Duodenal mucosa (tissue), 2 donors: ENCODE results near the gene GBA3.

Experiments
- H3K27ac ChIP-seq: one replicate; pipeline ENCODE4 v1.7.0; 2013; ENCODE audit warnings: low read depth, low read length
- H3K27me3 ChIP-seq, 2 donors: one replicate each; pipeline ENCODE4 v1.7.0; 2013; ENCODE audit warnings: low read length in 2 of 2, control low read depth in 1 of 2; ENCODE audit not compliant: insufficient read depth in 2 of 2, control insufficient read depth in 1 of 2
- H3K36me3 ChIP-seq, 2 donors: one replicate each; pipeline ENCODE4 v1.7.0; 2013; ENCODE audit warnings: low read length in 2 of 2, control low read depth in 1 of 2; ENCODE audit not compliant: insufficient read depth in 2 of 2, control insufficient read depth in 1 of 2
- H3K4me1 ChIP-seq, 2 donors: one replicate each; pipeline ENCODE4 v1.7.0; 2013; ENCODE audit warnings: low read length in 2 of 2, control low read depth in 1 of 2; ENCODE audit not compliant: insufficient read depth in 2 of 2, control insufficient read depth in 1 of 2
- H3K4me3 ChIP-seq, 2 donors: one replicate each; pipeline ENCODE4 v1.7.0; 2013; ENCODE audit warnings: low read length in 2 of 2, low read depth in 1 of 2
- H3K9ac ChIP-seq, 2 donors: one replicate each; pipeline ENCODE4 v1.7.0; 2013; ENCODE audit warnings: low read length in 2 of 2, low read depth in 1 of 2
- H3K9me3 ChIP-seq, 2 donors: one replicate each; pipeline ENCODE4 v1.7.0; 2013; ENCODE audit warnings: low read length in 2 of 2, control low read depth in 1 of 2; ENCODE audit not compliant: control insufficient read depth in 1 of 2

The GBA3 gene

DNA sequence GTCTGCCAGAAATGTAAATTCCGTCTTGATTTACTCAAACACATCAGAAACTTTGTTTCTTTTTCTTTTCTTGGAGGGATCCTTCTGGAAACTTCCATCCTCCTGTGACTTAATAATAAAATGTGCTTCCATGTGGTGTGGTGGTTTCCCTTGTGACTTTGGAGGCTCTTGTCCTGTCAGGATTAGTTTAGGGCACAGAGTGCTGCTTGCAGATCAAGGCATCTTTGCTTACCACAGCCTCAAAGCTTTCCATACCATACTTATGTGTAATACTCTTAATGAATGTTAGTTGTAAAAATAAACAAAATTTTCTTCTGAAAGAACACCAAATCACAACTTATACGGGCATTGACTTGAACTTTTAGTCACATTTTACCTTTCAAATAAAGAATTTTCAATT, 27.4 kb downstream of the GBA3 start:
- Histone ChIP-seq H3K9me3 (no peaks in the 10 kb centered on the region), H3K4me3 (no peak overlapping the region), H3K36me3 (peaks cover 3 to 7% of the 10 kb centered on the region in 2 donors), H3K27ac (no peak overlapping the region), H3K27me3 (no peaks in the 10 kb centered on the region), H3K9ac (no peak overlapping the region), H3K4me1 (no peaks in the 10 kb centered on the region)

GRCh38 chr4:22721204-22721603, 28.5 kb downstream of the GBA3 start:
- H3K4me1 ChIP-seq: no peaks in the 10 kb centered on the region
- H3K4me3 ChIP-seq: no peak overlapping the region
- H3K27me3 ChIP-seq: no peaks in the 10 kb centered on the region
- H3K9me3 ChIP-seq: no peaks in the 10 kb centered on the region
- H3K9ac ChIP-seq: no peak overlapping the region
- no peak overlapping the region for H3K27ac ChIP-seq
- peaks cover 0 to 3% of the 10 kb centered on the region in 2 donors for H3K36me3 ChIP-seq

DNA sequence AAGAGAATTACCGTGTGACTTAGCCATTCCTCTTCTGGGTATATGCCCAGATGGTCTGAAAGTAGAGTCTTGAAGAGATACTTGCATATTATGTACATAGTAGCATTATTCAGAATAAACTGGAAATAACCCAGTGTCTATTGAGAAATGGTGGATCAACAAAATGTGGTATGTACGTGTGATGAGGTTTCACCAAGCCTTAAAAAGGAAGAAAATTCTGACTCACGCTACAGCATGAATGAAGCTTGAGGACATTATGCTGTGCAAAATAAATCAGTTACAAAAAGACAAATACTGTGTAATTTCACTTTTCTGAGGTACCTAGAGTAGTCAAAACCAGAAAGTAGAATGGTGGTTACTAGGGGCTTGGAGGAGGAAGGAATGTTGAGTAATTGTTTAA, 37.3 kb downstream of the GBA3 start:
- H3K4me1 ChIP-seq: no peaks in the 10 kb centered on the region
- no peaks in the 10 kb centered on the region for H3K9me3 ChIP-seq
- no peak overlapping the region for H3K9ac ChIP-seq
- no peak overlapping the region for H3K27ac ChIP-seq
- H3K27me3 ChIP-seq: no peaks in the 10 kb centered on the region
- no peaks in the 10 kb centered on the region for H3K36me3 ChIP-seq
- H3K4me3 ChIP-seq: no peak overlapping the region

GRCh38 chr4:22733816-22734215, 41.1 kb downstream of the GBA3 start:
- Histone ChIP-seq H3K9me3 (no peaks in the 10 kb centered on the region), H3K4me3 (no peak overlapping the region), H3K27ac (no peak overlapping the region), H3K27me3 (no peaks in the 10 kb centered on the region), H3K36me3 (peaks cover 5 to 15% of the 10 kb centered on the region in 2 donors), H3K9ac (no peak overlapping the region), H3K4me1 (no peaks in the 10 kb centered on the region)

DNA sequence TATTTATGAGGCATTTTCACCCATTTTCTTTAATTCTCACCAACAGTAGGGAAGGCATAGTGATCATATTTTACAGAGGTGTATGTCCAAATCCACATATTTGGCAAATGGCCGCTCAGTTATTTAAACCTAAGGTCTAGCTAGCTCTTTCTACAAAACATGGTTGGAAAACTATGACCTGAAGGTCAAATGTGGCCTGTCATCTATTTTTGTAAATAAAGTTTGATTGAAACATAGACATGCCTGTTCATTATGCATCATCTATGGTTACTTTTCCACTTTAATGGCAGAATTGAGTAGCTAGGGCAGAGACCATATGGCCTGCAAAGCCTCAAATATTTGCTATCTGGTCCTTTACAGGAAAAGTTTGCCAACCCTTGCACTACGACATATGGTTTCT, 44.2 kb downstream of the GBA3 start:
- Histone ChIP-seq H3K9ac (no peak overlapping the region), H3K4me1 (no peaks in the 10 kb centered on the region), H3K9me3 (no peaks in the 10 kb centered on the region), H3K27ac (no peak overlapping the region), H3K36me3 (peaks cover 9 to 15% of the 10 kb centered on the region in 2 donors), H3K27me3 (no peaks in the 10 kb centered on the region), H3K4me3 (no peak overlapping the region)

- Histone ChIP-seq H3K9me3 (no peaks in the 10 kb centered on the region), H3K27me3 (no peaks in the 10 kb centered on the region), H3K4me1 (no peaks in the 10 kb centered on the region), H3K4me3 (no peak overlapping the region), H3K36me3 (peaks cover 9 to 15% of the 10 kb centered on the region in 2 donors), H3K9ac (no peak overlapping the region), H3K27ac (no peak overlapping the region)
Measured at GRCh38 chr4:22739968-22740367, 47.2 kb downstream of the GBA3 start.

- H3K4me1 ChIP-seq: no peaks in the 10 kb centered on the region
- no peak overlapping the region for H3K4me3 ChIP-seq
- H3K27me3 ChIP-seq: no peaks in the 10 kb centered on the region
- H3K9ac ChIP-seq: no peak overlapping the region
- H3K36me3 ChIP-seq: peaks cover 7 to 9% of the 10 kb centered on the region in 2 donors
- no peaks in the 10 kb centered on the region for H3K9me3 ChIP-seq
- no peak overlapping the region for H3K27ac ChIP-seq
Measured at GRCh38 chr4:22741744-22742143, 49.0 kb downstream of the GBA3 start.

GRCh38 chr4:22743290-22743689, 50.6 kb downstream of the GBA3 start:
- Histone ChIP-seq H3K9ac (no peak overlapping the region), H3K27ac (no peak overlapping the region)

DNA sequence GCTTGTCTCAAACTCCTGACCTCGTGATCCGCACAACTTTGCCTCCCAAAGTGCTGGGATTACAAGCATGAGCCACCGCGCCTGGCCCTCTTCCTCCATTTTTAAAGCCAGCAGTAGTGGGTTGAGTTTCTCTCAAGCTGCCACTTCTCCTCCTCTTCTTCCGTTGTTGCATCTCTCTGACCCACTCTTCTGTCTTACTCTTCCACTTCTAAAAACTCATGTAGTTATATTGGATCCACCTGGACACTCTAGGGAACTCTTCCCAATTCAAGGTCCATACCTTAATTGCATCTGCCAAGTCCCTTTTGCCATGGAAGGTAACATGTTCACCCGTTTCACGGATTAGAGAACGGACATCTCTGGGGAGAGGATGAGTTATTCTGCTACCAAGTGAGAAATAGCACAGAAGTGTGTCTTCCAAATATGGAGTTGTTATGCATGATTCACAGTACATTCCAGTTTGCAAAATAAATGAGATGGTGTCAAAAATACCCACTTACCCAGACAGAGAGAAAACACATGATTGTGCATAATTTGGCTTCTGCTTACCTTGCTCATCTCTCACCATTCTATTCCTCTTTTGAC, 51.8 kb downstream of the GBA3 start:
- Histone ChIP-seq H3K9me3 (no peaks in the 10 kb centered on the region), H3K4me1 (no peaks in the 10 kb centered on the region), H3K27ac (no peak overlapping the region), H3K27me3 (no peaks in the 10 kb centered on the region), H3K36me3 (peaks cover 7 to 13% of the 10 kb centered on the region in 2 donors), H3K4me3 (no peak overlapping the region), H3K9ac (no peak overlapping the region)

More at GRCh38 chr4:22743290-22743689, 50.6 kb downstream of the GBA3 start:
- H3K4me1 ChIP-seq: no peaks in the 10 kb centered on the region
- no peaks in the 10 kb centered on the region for H3K27me3 ChIP-seq
- no peaks in the 10 kb centered on the region for H3K9me3 ChIP-seq
- peaks cover 0 to 9% of the 10 kb centered on the region in 2 donors for H3K36me3 ChIP-seq
- no peak overlapping the region for H3K4me3 ChIP-seq

GRCh38 chr4:22745234-22745633, 52.5 kb downstream of the GBA3 start:
- Histone ChIP-seq H3K9me3 (no peaks in the 10 kb centered on the region), H3K27ac (no peak overlapping the region), H3K4me3 (no peak overlapping the region)

DNA sequence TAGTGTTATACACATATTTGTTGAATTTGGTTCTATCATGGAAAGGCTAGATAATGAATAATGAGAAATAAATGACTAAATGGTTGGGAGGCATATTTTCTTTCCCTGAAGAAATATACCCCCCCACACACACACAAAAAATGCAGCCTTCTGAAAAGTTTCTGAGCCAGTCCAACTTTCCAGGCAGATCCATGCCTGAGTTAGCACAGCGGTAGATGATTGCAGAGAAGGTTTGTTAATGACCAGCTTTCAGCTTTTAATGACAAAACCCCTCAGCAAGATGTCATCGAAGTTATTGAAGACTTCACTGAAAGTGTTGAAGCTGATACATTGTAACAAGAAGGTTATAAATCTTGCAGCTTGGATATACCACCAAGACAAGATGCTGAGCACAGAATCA, 61.4 kb downstream of the GBA3 start:
- no peaks in the 10 kb centered on the region for H3K4me1 ChIP-seq
- no peak overlapping the region for H3K9ac ChIP-seq
- H3K9me3 ChIP-seq: no peaks in the 10 kb centered on the region
- H3K36me3 ChIP-seq: peaks cover 0 to 30% of the 10 kb centered on the region in 2 donors
- H3K27me3 ChIP-seq: no peaks in the 10 kb centered on the region
- H3K4me3 ChIP-seq: no peak overlapping the region
- H3K27ac ChIP-seq: no peak overlapping the region

More at GRCh38 chr4:22745234-22745633, 52.5 kb downstream of the GBA3 start:
- Histone ChIP-seq H3K36me3 (peaks cover 7 to 13% of the 10 kb centered on the region in 2 donors), H3K9ac (no peak overlapping the region), H3K27me3 (no peaks in the 10 kb centered on the region), H3K4me1 (no peaks in the 10 kb centered on the region)
